ENCODE results near the gene PLAAT5. TPM values are rescaled to one million over a fixed set of nuclear protein-coding genes. Genes with fewer than 3 reads are reported as not detected.
"Not testable (repeated sequence)": the region's sequence is repeated elsewhere in the genome, so short reads cannot be mapped to it uniquely, and the experiment has no call there.

The PLAAT5 gene, protein sequence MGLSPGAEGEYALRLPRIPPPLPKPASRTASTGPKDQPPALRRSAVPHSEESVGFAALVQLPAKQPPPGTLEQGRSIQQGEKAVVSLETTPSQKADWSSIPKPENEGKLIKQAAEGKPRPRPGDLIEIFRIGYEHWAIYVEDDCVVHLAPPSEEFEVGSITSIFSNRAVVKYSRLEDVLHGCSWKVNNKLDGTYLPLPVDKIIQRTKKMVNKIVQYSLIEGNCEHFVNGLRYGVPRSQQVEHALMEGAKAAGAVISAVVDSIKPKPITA
- not detected in 2 replicates for total RNA-seq (2014; rRNA removed; shearing (Covaris generic))

DNA sequence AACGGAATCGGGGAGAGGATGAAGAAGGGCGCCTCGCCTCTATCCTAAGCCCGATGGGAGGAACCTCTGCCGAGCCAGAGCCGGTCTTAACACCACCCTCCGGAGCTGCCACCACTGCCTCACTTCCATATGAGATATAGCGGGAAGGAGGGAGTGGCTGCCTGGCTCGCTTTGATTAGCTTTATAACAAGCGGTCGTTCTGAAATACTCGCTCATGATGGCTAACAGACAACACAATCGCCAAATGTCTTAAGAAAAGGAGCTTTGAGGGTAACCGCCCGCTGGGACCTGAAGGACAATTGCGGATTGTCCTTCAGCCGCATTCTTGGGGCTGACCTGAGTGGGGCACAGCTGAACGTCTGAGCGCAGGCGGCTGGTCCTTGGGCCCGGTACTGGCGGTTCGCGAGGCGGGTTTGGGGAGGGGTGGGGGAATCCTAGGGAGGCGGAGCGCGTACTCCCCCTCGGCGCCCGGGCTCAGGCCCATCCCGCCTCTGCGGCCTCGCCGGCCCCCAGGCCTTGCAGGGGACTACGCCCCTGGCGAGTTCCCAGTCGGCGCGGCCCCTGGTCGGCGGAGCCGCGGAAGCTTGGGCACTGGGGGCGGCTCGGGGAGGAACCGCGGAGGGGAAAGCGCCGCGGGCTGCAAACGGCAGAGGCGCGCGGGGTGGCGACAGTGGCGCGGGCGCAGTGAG lies at the start of gene PLAAT5:
TSS of gene PLAAT5 (minus strand) at position 617 of the 689 bp plus-strand sequence. CDS start at position 484, 133 bp downstream.
- no peak for DNase-seq (ENCODE audit: low spot score)

DNA sequence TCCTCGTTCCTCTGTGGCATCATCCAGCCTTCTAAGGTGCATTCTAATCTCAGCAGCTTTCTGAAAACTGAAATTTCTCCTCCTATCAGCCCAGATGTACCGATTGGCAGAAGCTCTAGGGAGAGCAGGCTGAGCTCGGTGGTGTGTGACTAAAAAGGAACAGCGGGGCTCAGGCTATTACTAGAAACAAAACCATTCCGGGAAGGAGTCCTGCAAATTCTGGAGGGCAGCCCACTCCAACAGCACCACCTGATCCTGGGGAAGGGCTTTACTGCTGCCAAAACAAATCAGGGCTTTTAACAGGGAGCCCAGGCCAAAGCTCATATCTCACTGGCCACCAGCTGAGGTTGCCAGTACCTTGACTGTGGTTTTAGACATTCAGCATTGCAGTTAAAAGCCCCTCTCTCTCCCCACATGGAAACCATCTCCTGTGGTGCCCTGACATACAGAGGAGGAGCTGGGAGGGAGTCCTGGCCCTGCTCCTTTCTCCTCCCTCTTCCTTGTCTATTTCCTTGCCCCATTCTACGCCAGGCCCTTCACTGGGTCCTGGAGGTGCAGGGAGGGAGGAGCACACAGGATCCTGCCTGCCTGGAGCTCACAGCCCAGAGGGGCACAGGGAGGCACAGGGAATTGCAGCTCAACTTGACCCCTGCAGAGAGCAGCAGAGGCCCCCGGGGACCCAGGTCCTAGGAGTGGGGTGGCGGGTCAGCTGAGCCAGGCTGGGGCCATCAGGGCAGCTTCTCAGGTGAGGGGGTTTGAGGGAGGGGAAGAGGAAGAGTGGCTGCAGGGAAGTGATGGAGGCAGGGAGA lies 46.5 kb upstream of the PLAAT5 start:
- peak; percentile 61 for DNase-seq (ENCODE audit: low spot score)

DNA sequence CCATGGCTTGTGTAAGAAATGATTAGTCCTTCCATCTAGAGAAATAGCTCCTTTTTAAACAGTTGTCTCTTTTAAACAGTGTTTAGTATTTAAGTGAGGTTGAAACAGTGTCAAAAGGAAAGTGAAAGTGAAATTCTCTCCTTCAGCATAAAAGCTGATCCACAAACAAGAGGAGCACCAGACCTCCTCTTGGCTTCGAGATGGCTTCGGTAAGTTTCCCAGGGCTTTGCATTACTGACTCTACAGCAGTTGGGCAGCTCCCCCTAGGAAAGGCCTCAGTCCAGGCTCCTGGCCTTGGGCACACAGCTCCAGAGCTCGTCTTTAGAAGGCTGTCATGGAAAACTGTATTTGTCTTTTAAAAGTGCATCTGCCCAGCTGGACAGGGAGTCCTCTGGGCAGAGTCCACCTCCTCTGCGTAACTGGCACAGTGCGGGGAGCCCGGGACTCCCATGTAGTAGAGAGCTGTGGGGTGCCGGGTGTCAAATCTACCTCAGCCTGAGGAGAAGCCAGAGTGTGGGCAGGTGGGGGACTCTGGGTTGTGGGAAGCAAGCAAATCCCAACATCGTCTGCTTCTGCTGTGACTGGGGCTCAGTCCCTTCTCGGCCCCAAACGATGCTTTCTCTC lies 45.8 kb upstream of the PLAAT5 start, which contains the start of gene PLAAT4:
TSS of gene PLAAT4 (plus strand) at position 140 of the 624 bp plus-strand sequence. CDS start at position 201, 61 bp downstream.
- DNase-seq (ENCODE audit: low spot score) = peak; percentile 65

DNA sequence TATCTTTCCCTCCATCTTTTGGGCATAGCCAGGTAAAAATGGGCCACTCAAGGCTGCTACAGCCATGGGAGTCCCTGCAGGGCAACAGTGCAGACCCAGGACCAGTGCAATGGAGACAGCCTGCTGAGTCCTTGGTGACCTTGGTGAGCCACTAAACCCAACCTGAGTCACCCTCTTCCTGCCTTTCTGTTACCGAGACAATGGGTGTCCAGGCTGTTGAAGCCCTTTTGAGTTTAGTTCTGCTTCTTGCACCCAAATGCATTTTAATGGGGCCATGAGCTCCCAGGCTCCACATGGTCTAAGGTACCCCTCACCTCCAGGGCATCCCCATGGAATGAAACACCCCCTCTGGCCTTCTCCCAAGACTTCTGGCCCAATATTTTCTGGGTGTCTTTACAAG lies 44.8 kb upstream of the PLAAT5 start:
- no peak for DNase-seq (ENCODE audit: low spot score)

DNA sequence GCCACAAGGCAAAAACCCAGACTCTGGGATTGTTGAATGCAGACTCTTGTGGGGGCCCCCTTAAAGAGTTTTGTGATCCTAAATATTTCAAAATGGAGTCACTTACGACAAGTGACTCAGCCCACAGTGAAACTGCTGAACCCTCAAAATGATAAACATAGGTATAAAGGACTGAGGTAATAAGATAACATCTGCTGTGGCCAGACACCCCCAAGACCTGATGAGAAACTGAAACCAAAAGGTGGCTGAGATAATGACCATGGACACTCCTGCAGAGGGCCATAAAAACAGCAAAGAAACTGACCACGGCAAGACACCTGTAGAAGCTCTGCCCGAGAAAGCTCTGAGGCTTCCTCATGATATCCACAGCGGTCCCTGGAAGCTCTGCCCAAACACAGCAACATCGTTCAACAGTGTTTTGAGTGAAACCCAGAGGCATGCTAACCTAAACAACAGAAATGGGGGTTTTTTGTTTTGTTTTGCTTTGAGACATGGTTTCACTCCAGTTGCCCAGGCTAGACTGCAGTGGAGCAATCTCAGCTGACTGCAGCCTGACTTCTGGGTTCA lies 44.0 kb upstream of the PLAAT5 start:
- no peak for DNase-seq (ENCODE audit: low spot score)

DNA sequence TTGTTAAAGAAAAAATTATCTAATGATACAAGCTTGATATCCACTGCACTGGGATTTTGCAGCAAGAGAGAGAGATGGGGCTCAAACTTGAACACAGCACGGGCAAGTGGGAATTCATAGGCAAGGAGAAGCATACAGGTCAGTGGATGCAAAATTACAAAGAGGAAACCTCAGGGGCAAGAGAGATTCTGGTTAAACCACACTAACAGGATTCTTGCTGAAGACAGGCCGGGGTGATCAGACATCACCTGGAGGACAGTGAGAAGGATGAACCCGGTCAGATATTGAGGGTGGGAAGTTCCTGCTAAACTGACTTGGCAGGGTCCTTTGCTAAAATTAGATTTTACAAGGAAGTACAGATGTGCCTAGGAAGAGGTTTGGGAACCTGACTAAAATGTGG lies 43.1 kb upstream of the PLAAT5 start:
- no peak for DNase-seq (ENCODE audit: low spot score)

DNA sequence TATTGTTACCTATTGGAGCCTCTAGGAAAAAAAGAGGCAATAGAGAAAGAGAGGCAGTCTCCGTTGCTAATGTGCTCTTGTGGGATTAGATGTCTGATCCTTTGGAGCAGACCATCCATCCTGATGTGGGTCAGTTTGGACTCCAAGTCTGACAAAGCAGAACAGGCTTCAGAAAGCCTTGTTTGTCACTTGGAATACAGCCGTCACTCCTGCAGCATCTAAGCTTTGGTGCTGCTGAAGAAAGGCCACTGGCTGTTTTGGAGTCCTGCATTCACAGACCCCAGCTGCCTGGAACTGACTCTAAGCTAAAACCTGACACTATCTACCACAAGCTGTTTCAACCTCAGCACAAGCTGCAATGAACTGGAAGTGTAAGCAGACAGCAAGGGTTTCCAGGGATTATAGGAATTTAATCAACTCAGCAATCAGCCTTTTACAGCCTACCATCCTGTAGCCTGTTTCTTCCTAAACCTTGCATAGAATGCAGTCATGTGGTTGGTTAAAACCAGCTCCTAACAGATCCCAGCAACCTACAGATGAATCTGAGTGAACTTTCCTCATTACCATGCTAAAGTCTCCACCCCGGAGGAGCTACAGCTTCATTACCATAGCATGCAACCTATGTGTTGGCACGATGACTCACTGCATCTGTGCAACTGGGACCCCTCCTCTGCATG lies 42.0 kb upstream of the PLAAT5 start:
- DNase-seq (ENCODE audit: low spot score) = no peak

DNA sequence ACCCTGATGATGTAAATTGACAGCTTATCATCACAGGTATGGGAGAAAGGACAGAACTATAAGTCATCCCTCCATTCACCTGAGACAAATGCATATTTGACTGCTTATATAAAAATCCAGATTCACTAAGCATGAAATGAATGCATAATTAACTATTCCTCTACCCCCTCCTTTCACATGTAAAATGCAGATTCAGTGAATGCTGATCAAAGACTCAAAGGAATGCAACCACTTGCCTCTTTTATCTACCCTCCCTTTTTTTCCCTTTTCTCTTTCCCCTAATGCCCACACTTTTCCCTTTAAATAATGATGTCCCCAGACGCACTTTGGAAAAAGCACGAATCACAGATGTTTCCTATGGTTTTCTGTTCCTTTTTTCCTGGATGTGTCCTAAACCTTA lies 41.1 kb upstream of the PLAAT5 start:
- DNase-seq (ENCODE audit: low spot score) = no peak

DNA sequence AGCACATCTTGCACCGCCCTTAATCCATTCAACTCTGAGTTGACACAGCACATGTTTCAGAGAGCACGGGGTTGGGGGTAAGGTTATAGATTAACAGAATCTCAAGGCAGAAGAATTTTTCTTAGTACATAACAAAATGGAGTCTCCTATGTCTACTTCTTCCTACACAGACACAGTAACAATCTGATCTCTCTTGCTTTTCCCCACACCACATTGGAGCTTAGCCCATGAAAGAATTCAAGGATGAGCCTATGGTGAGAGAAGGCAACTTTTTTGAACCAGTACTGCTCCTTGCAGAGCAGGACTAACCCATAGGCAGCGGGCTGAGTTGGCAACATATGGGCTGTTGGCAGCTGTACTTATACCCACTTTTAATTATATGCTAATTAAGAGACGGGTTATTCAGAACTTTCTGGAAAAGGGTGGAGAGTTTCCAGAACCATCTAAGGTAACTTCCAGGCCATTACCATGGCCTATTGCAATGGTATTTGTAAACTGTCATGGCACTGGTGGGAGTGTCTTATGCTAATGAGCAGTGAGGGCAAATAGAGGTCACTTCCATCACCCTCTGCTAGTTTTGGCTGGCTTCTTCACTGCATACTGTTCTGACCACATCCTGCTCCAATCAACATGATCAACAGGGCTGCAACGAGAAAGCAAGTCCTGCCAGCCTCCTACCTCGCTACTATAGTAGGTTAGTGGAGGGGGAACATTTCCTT lies 40.3 kb upstream of the PLAAT5 start:
- DNase-seq (ENCODE audit: low spot score) = peak; percentile 90

DNA sequence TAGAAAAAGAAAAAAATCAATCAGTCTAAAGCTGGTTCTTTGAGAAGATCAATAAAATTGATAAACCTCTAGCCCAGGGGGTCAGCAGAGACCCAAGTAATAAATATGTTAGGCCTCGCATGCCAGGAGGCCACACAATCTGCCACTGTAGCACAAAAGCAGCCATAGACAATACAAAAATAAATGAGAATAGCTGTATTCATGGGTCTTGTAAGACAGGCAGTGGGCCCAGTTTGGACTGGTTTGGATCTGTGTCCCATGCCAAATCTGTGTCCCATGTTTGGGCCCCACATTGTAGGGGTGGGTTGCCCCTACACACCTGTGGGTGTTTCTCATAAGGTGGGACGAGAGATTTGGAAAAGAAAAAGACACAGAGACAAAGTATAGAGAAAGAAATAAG lies 39.1 kb upstream of the PLAAT5 start:
- DNase-seq (ENCODE audit: low spot score) = no peak

DNA sequence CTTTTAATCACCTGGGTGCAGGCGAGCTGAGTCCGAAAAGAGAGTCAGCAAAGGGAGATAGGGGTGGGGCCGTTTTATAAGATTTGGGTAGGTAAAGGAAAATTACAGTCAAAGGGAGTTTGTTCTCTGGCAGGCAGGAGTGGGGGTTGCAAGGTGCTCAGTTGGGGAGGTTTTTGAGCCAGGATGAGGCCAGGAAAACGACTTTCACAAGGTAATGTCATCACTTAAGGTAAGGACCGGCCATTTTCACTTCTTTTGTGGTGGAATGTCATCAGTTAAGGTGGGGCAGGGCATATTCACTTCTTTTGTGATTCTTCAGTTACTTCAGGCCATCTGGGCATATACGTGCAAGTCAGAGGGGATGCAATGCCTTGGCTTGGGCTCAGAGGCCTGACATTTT lies 38.4 kb upstream of the PLAAT5 start:
- not testable (repeated sequence) for DNase-seq (ENCODE audit: low spot score)

DNA sequence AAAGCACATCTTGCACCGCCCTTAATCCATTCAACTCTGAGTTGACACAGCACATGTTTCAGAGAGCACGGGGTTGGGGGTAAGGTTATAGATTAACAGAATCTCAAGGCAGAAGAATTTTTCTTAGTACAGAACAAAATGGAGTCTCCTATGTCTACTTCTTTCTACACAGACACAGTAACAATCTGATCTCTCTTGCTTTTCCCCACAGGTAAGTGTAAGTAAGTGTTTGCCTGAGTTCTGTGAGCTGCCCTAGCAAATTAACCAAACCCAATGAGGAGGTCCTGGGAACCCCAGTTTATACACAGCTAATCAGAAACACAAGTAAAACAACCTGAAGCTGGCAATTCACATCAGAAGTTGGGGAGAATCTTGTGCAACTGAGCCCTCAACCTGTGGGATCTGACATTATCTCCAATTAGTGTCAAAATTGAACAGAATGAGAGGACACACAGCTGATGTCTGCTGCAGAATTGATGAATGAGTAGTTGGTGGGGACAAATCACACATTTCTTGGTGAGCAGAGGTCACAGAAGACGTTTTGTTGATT lies 37.8 kb upstream of the PLAAT5 start:
- DNase-seq (ENCODE audit: low spot score) = not testable (repeated sequence)

DNA sequence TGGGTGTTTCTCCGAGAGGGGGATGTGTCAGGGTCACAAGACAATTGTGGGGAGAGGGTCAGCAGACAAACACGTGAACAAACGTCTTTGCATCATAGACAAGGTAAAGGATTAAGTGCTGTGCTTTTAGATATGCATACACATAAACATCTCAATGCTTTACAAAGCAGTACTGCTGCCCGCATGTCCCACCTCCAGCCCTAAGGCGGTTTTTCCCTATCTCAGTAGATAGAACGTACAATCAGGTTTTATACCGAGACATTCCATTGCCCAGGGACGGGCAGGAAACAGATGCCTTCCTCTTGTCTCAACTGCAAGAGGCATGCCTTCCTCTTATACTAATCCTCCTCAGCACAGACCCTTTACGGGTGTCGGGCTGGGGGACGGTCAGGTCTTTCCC lies 37.2 kb upstream of the PLAAT5 start:
- not testable (repeated sequence) for DNase-seq (ENCODE audit: low spot score)

DNA sequence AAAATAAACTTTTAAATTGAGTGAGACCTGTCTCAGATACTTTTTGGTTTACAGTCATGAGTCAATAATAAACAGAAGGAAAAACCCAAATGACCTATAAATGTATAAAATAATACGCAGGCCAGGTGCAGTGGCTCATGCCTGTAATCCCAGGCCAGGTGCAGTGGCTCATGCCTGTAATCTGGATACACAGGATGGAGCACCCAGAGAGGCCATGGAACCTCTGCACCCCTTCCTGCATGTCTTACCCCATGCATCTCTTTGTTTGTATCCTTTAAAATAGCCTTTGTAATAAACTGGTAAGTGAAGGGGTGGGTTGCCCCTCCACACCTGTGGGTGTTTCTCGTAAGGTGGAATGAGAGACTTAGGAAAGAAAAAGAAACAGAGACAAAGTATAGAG lies 36.7 kb upstream of the PLAAT5 start:
- no peak for DNase-seq (ENCODE audit: low spot score)

DNA sequence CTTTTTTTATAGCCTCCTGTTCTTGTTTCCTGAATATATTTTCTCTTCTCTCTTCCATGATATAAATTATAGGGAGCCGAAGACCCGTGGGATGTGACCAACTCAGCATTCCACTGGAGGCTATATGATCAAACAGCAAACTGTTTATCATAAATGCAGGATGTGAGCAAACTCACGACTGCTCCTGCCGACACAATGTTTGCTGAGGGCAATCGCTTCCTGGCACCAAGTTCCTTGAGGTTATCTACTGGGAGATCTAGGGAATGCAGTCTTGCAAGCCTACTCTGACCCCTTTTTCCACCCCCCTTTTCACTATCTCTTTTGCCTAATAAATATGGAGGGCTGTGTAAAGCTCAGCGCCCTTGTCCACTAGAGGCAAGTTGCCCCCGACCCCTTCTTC lies 32.2 kb upstream of the PLAAT5 start:
- no peak for DNase-seq (ENCODE audit: low spot score)

DNA sequence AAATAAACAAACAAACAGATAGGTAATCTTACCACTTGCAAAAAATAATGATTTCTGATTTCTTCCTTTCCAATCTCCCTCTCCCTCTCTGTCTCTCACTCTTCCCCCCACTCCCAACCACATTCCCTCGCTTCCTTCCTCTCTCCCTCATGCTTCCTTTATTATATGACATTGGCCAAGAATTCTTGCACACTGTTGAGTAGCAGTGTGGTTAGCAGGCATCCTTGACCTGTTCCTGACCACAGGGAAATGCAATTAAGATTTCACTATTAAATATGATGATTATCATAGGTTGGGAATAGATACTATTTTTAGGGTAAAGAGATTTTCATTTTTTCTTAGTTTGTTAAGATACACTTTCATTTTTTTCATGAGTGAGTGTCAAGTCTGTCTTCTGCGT lies 30.9 kb upstream of the PLAAT5 start:
- no peak for DNase-seq (ENCODE audit: low spot score)

DNA sequence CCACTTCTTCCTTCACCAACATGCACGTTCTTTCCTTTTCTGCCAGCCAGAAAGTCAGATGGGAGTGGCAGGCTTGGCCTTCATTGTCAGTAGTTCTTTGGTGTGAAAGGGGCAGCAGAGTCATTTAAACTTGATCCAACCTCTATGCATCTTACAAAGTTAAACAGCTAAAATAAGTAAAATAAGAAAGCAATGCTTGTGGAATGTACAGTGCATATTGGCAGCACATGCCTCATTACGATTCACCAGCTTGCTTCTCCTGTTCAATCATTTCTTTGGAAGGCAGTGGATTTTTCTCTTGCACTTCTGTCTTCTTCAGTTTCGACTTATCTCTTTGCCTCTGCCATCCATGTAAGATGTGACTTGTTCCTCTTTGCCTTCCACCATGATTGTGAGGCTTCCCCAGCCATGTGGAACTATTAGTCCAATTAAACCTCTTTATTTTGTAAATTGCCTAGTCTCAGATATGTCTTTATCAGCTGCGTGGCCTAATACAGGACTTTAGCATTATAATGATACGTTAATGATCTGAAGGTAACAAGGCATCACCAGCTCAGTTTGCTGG lies 29.7 kb upstream of the PLAAT5 start:
- no peak for DNase-seq (ENCODE audit: low spot score)

DNA sequence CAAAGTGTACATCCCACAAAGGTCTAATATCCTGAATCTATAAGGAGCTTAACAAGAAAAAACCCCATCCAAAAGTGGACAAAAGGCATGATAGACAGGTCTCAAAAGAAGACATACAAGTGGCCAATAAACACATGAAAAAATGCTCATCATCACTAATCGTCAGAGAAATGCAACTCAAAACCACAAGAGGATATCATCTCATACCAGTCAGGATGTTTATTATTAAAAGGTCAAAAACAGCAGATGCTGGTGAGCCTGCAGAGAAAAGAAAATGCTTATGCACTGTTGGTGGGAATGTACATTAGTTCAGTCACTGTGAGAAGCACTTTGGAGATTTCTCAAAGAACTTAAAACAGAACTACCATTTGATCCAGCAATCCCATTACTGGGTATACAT lies 27.6 kb upstream of the PLAAT5 start:
- peak; percentile 51 for DNase-seq (ENCODE audit: low spot score)

DNA sequence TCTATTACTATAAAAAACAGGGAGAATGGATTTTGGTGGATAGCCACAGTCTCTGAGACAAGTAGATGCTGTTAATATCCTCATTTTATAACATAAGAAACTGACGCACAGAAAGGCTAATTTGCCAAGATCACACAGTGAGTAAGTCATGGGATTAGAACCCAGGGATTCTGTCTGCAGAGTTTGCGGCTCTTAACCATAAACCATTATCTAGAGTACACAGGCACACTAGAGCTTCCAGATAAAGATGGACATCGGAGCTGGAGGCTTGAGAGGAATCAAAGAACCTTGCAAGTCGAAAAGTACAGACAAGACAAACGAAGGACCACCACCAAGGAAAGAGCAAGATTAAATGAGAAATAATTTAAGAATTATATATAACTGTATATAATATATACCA lies 26.2 kb upstream of the PLAAT5 start:
- no peak for DNase-seq (ENCODE audit: low spot score)

DNA sequence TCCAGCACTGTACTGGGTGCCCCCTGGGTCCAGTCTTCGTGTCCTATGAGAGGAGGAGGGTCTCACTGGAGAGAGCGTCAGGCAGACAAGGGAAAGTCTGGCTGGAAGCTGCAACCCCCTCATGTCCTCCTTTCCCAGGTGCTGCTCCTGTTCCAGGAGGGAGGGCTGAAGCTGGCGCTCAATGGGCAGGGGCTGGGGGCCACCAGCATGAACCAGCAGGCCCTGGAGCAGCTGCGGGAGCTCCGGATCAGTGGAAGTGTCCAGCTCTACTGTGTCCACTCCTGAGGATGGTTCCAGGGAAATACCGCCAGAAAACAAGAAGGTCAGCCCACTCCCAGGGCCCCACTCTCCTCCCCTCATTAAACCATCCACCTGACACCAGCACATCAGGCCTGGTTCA lies 25.1 kb upstream of the PLAAT5 start:
- DNase-seq (ENCODE audit: low spot score) = no peak

Measured in H4 (cell line).